Upper lobe of left lung (tissue), 4 donors: ENCODE data around the gene SPEF2.

Experiments used
- EP300 ChIP-seq, 4 donors: sonication (generic); formaldehyde crosslinking; IDR thresholded peaks; one replicate each; pipeline ENCODE4 v1.5.1; 2017; ENCODE audit warnings: antibody characterized with exemption in 4 of 4, control low read depth in 2 of 4
- POLR2A ChIP-seq, 4 donors: fragments of 450-650 bp; IDR thresholded peaks; one replicate each; pipeline ENCODE4 v1.5.1; 2016 to 2017; ENCODE audit warnings: antibody characterized with exemption in 4 of 4, mild to moderate bottlenecking in 2 of 4
- POLR2AphosphoS5 ChIP-seq, 2 donors: sonication (generic); formaldehyde crosslinking; IDR thresholded peaks; one replicate each; pipeline ENCODE4 v1.5.1; 2017; ENCODE audit warnings: antibody characterized with exemption in 2 of 2
- TF ChIP-seq, protein P1 (sequence below), 6 experiments: fragments of 450-650 bp in 4 of 6; fragments of 200-600 bp in 2 of 6; sonication (generic) in 2 of 6; IDR thresholded peaks; one replicate each; pipeline ENCODE4 v1.5.1; 2016 to 2019; ENCODE audit warnings: antibody characterized with exemption in 6 of 6

DNA sequence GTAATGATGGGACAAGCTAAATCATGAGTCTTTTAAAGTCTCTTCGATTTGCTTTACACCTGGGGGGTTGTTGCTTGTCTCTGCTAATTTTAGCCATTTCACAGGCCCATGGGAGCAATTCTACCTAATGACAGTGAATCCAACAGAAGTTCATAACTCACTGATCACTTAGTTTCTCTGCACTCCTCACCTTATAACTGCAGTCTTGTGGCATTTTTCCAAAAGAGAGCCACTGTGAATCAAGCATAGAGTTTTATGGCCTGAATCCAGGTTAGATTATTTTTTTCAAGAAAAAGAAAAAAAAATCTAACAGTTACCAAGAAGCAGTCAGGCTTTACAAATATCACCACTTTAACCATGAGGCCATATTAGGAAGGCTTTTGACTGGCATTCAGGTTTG lies 237.5 kb downstream of the SPEF2 start:
- TF ChIP-seq, protein P1, sequence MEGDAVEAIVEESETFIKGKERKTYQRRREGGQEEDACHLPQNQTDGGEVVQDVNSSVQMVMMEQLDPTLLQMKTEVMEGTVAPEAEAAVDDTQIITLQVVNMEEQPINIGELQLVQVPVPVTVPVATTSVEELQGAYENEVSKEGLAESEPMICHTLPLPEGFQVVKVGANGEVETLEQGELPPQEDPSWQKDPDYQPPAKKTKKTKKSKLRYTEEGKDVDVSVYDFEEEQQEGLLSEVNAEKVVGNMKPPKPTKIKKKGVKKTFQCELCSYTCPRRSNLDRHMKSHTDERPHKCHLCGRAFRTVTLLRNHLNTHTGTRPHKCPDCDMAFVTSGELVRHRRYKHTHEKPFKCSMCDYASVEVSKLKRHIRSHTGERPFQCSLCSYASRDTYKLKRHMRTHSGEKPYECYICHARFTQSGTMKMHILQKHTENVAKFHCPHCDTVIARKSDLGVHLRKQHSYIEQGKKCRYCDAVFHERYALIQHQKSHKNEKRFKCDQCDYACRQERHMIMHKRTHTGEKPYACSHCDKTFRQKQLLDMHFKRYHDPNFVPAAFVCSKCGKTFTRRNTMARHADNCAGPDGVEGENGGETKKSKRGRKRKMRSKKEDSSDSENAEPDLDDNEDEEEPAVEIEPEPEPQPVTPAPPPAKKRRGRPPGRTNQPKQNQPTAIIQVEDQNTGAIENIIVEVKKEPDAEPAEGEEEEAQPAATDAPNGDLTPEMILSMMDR (IDR thresholded peaks at IDR 0.05) = no peak
- no peak for TF ChIP-seq EP300 (IDR thresholded peaks at IDR 0.05)
- TF ChIP-seq POLR2A (IDR thresholded peaks at IDR 0.05) = no peak
- no peak for TF ChIP-seq POLR2AphosphoS5 (IDR thresholded peaks at IDR 0.05)
